ENCODE measurements around the gene PTPRR.

GRCh38 chr12:70842942-70843341 is 77.6 kb downstream of the PTPRR start:
- no peak for TF ChIP-seq CTCF (IDR thresholded peaks at IDR 0.05; ENCODE audit: low read depth, low read length, poor library complexity, severe bottlenecking)
- TF ChIP-seq EZH2phosphoT487 (IDR thresholded peaks at IDR 0.05; ENCODE audit: borderline replicate concordance, low read length) = no peak

Data from DOHH2 (cell line).